Brain microvascular endothelial cell (primary cell): ENCODE results near the gene VAMP8.
A peak's percentile ranks its signal among the peaks of the same experiment; 100 is the strongest.

ENCODE experiments used
- DNase-seq: peaks from one replicate; pipeline ENCODE4 v3.0.0-alpha.2; 2020
- H3K27ac ChIP-seq: fragments of 250-450 bp; sonication (Bioruptor Pico); 2 replicates; pipeline ENCODE4 v1.5.1; 2020; ENCODE audit warnings: mild to moderate bottlenecking, moderate library complexity
- H3K27me3 ChIP-seq: fragments of 250-450 bp; sonication (Bioruptor Pico); replicated peaks from 2 replicates; pipeline ENCODE4 v1.5.1; 2020; ENCODE audit warnings: mild to moderate bottlenecking
- H3K36me3 ChIP-seq: fragments of 250-450 bp; sonication (Bioruptor Pico); replicated peaks from 2 replicates; pipeline ENCODE4 v1.5.1; 2020; ENCODE audit warnings: mild to moderate bottlenecking
- H3K4me3 ChIP-seq: 2 replicates; pipeline ENCODE4 v1.5.1; 2011; ENCODE audit warnings: low read depth, mild to moderate bottlenecking, control low read depth, low read length, moderate library complexity
- CTCF ChIP-seq: IDR thresholded peaks from 2 replicates; pipeline ENCODE4 v1.5.1; 2011; ENCODE audit warnings: low read depth, mild to moderate bottlenecking, moderate library complexity, low read length, control low read depth, inconsistent platforms; ENCODE audit errors: missing control alignments
- in situ Hi-C: cut with HindIII; loops from 2 replicates; pipeline ENCODE4 v1.10.0; 2017; ENCODE audit warnings: low sequenced_read_pairs, low pct_ligation_motif_present

The VAMP8 gene

GRCh38 chr2:85585781-85586105 is 8.4 kb downstream of the VAMP8 start:
- no peak overlapping the region for H3K4me3 ChIP-seq
- no peak for TF ChIP-seq CTCF
- no peaks in the 10 kb centered on the region for H3K36me3 ChIP-seq
- in situ Hi-C loops, result no loop called here
- DNase-seq, result no peak
- H3K27me3 ChIP-seq, result no peaks in the 10 kb centered on the region
- no peak overlapping the region for H3K27ac ChIP-seq

- Histone ChIP-seq H3K36me3 (no peaks in the 10 kb centered on the region), H3K27me3 (no peaks in the 10 kb centered on the region), H3K4me3 (no peak overlapping the region), H3K27ac (no peak overlapping the region)
- no peak for TF ChIP-seq CTCF
- DNase-seq, result no peak
- in situ Hi-C loops, result no loop called here
Observed at GRCh38 chr2:85588236-85588635, 10.8 kb downstream of the VAMP8 start.

- Histone ChIP-seq H3K4me3 (no peak overlapping the region), H3K27me3 (no peaks in the 10 kb centered on the region), H3K27ac (no peak overlapping the region), H3K36me3 (no peaks in the 10 kb centered on the region)
- no peak for DNase-seq
- in situ Hi-C loops, result no loop called here
- no peak for TF ChIP-seq CTCF
Observed at GRCh38 chr2:85588645-85589044, 11.3 kb downstream of the VAMP8 start.

GRCh38 chr2:85589181-85589580 is 11.8 kb downstream of the VAMP8 start:
- TF ChIP-seq CTCF, result no peak
- no peak overlapping the region for H3K27ac ChIP-seq
- in situ Hi-C loops, result no loop called here

GRCh38 chr2:85589982-85590791 is 12.8 kb downstream of the VAMP8 start:
- in situ Hi-C loops, result no loop called here
- Histone ChIP-seq H3K27ac (peak overlapping the region; percentile 58), H3K36me3 (no peaks in the 10 kb centered on the region), H3K27me3 (no peaks in the 10 kb centered on the region), H3K4me3 (no peak overlapping the region)
- peak; percentile 71 for DNase-seq
- TF ChIP-seq CTCF, result no peak

More at GRCh38 chr2:85589181-85589580, 11.8 kb downstream of the VAMP8 start:
- no peak for DNase-seq
- Histone ChIP-seq H3K27me3 (no peaks in the 10 kb centered on the region), H3K36me3 (no peaks in the 10 kb centered on the region), H3K4me3 (no peak overlapping the region)

GRCh38 chr2:85590950-85591349 is 13.6 kb downstream of the VAMP8 start:
- Histone ChIP-seq H3K4me3 (no peak overlapping the region), H3K36me3 (no peaks in the 10 kb centered on the region), H3K27me3 (no peaks in the 10 kb centered on the region), H3K27ac (peak overlapping the region; percentile 58)
- no peak for DNase-seq
- TF ChIP-seq CTCF, result no peak
- in situ Hi-C loops, result no loop called here
